NCI-H2107 treated with DMSO at 0.1 percent for 48 hours (cell line): ENCODE data around the gene CCNT1.
"Not testable (repeated sequence)": the region's sequence is repeated elsewhere in the genome, so short reads cannot be mapped to it uniquely, and the experiment has no call there.

Experiments used
- DNase-seq: peaks from one replicate; lab custom pipeline; 2025; ENCODE audit not compliant: unreplicated experiment; lab: John Stamatoyannopoulos, UW

Gene CCNT1

GRCh38 chr12:48716493-48717251, at the start of gene CCNT1:
Gene CCNT1 (minus strand): TSS chr12:48716707. CDS start chr12:48716675, 32 bp downstream.
- DNase-seq = peak; percentile 99

DNA sequence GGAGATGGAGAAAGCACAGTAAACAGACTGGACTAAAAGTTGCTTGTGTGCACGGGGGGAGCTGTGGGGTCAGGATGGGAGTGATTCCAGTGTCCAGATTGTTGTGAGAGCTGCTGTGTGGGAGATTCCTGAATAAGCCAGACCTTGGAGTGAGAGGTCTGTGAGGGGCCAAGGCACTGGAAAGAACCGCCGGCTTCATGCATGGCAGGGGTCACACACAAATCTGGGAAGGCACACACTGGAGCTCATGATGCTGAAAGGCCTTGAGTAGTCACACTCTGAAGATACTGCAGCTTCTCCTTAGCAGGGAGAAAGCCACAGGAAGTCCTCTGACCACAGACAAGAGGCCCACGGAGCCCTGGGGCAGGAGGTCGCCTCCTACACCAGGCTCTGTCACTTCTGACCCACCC, 49.3 kb upstream of the CCNT1 start:
- DNase-seq = no peak

- DNase-seq = no peak
Measured at GRCh38 chr12:48764521-48764920, 48.0 kb upstream of the CCNT1 start.

- DNase-seq = no peak
Measured at GRCh38 chr12:48758737-48759136, 42.2 kb upstream of the CCNT1 start.

DNA sequence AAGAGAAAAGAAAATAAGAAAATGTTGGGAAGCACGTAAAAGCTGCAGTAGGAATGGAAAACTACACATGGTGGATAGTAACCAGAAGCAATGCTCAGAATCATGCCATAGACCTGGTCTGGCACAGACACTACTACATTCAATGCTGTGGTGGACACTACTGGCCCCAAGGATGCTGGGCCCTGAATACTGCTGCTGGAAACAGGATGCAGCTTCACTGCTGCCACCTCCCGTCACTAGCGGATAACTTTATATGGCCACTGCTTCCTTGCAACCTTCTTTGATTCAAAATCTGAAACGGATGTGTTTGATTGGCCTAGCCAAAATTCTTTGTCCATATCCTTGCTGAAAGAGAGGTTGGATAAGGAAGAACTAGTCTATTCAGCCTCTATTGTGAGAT, 41.7 kb upstream of the CCNT1 start:
- no peak for DNase-seq

GRCh38 chr12:48750769-48751356, 34.4 kb upstream of the CCNT1 start:
- no peak for DNase-seq

- DNase-seq = no peak
Measured at GRCh38 chr12:48750215-48750614, 33.7 kb upstream of the CCNT1 start.

- DNase-seq = peak; percentile 63
Measured at GRCh38 chr12:48744251-48745008, 27.9 kb upstream of the CCNT1 start.

DNA sequence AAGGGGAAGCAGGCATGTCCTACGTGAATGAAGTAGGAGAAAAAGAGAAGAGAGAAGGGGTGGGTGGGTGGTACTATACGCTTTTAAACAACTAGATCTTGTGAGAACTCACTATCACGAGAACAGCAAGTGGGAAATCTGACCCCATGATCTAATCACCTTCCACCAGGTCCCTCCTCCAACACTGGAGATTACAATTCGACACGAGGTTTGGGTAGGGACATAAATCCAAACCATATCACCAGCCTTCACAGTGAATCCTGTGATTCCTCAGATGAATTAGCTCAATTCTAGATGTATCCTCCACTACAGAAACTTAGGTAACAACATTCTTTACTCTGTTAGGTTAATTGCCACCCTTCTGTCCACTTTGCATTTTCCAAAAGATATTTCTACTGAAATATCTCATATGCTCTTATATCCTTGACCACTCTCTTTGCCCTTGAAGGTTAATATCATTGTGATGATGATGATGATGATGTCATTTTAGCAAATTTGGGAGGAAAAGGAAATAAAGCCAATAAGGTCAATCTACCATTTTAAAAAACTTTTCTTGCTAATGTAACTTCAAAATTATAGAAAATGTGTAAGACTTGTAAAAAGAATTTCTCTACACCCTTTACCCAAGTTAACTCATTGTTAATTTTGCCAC, 23.2 kb upstream of the CCNT1 start:
- DNase-seq = no peak

DNA sequence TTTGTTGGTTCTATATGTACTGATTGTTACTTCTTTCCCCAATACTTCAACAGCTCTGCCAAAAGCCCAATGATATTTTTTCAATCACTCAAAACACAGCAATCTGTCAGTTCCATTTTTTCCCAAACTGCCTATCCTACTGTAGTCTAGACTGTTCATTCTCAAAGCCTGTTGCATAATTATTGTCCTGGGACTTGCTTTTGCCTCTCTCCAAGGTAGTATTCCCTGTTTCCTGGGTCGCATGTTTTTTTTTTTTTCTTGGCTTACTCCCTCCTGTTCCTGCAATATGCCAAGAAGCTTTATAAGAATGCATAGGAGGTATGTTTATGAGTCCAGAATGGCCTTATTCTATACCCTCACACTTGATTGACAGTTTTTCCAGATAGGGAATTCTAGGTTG, 19.9 kb upstream of the CCNT1 start:
- DNase-seq = no peak

DNA sequence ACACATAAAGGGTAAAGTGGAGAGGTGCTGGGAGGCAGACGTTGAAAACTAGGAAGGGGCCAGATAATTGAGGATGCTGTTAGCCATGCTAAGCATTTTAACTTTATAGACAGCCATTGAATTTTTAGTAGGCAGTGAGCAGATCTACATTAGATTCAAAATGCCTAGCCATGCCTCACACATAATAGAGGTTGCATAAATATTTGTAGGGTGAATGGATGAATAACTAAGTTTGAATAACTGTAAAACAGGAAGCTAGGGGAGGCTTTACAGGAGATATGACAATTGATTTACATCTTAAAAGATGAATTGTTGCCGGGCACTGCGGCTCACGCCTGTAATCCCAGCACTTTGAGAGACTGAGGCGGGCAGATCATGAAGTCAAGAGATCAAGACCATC, 12.3 kb upstream of the CCNT1 start:
- DNase-seq = no peak

DNA sequence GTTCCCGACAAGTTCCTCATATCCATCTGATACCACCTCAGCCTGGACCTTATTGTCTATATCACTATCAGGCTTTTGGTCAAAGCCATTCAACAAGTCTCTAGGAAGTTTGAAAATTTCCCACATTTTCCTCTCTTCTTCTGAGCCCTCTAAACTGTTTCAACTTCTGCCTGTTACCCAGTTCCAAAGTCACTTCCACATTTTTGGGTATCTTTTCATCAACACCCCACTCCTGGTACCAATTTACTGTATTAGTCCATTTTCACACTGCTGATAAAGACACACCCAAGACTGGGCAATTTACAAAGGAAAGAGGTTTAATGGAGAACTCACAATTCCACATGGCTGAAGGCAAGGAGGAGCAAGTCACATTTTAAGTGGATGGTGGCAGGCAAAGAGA, 4.2 kb upstream of the CCNT1 start:
- not testable (repeated sequence) for DNase-seq

- not testable (repeated sequence) for DNase-seq
Measured at GRCh38 chr12:48720171-48720570, 3.7 kb upstream of the CCNT1 start.

DNA sequence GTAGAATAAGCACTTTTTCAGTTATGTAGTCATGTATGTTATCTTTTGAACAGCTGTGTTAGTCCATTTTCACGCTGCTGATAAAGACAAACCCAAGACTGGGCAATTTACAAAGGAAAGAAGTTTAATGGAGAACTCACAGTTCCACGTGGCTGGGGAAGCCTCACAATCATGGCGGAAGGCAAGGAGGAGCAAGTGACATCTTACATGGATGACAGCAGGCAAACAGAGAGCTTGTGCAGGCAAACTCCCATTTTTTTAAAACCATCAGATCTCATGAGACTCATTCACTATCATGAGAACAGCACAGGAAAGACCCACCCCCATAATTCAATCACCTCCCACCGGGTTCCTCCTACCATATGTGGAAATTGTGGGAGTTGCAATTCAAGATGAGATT, 2.5 kb upstream of the CCNT1 start:
- not testable (repeated sequence) for DNase-seq

DNA sequence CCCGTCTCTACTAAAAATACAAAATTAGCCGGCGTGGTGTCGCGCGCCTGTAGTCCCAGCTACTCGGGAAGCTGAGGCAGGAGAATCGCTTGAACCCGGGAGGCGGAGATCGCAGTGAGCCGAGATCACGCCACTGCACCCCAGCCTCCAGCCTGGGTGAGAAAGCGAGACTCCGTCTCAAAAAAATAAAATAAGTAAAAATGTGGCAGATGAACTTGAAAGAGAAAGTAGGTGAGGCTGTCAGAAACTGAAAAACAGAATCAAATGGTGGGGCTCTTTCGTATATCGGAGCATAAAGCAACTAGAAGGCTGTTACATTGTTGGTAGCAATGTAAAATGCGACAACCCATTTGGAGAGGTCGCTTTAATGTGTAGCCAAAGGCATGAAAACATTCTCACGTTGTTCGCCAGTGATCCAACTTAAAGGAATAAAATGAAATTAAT, 767 bp upstream of the CCNT1 start:
- DNase-seq = no peak

DNA sequence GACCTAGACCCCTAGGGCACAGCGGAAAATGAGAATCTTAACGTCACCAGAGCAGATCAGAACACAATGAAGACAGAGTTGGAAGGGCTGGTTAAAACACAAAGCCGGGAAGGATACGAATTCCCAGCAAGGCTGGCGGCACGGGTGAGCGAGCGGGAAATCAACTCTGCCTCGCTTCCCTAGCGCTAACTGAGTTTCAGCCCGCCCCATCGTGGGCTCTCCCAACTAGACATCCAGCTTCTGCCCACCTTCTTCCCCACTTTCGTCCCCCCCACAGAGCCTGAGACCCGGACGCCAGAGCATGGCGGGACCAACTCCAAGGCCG, 377 bp downstream of the CCNT1 start:
- no peak for DNase-seq

DNA sequence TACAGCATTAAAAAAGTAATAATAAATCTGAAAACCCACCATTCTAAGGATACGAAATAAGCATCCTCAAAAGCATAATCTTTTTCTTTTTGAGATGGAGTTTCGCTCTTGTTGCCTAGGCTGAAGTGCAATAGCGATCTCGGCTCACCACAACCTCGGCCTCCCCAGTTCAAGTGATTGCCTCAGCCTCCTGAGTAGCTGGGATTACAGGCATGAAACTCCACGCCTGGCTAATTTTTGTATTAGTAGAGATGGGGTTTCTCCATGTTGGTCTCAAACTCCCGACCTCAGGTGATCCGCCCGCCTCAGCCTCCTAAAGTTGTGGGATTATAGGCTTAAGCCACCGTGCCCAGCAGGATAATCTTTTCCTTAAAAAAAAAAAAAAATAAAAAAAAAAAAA, 4.3 kb downstream of the CCNT1 start:
- no peak for DNase-seq

GRCh38 chr12:48698822-48699221, 17.7 kb downstream of the CCNT1 start:
- DNase-seq = not testable (repeated sequence)

GRCh38 chr12:48696626-48697025, 19.9 kb downstream of the CCNT1 start:
- no peak for DNase-seq

DNA sequence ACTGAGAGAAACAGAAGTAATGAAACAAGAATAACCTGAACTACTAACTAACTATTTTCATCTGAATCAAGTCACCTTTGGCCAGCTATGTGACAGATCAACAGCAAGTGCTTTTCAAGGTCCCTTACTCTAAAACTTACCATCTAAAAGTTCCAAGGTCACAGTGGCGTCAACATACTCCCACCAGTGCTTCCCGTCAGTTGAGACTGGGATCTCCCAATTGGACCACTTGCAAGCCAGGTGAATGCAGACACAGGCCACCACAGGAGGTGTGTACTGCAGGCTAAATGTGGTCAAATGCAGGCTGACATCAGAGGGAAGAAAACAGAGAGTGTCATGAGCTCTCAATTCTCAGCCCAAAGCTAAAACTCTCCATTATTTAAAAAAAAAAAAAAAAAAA, 20.6 kb downstream of the CCNT1 start:
- no peak for DNase-seq

DNA sequence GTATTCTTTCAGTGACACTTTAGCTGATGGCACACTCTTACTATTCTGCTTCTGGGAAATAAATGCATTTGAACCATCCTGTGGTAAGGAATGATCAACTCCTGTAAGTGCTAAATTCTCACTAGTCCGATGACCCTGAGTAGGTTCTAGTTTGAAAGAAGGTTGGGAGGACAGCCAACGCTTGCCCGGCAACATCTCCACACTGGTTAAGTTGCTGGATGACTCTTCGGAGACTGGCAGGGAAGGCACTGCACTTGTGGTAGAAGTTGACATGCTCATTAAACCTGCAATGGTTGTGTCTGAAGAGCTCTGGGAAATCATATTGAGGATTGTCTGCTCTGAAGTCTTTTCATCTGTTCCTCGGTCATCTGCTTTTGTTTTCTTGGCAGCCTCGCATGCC, 22.5 kb downstream of the CCNT1 start:
- DNase-seq = no peak

GRCh38 chr12:48693572-48693971, 22.9 kb downstream of the CCNT1 start:
- DNase-seq = no peak
